Ovary (tissue), 3 donors: ENCODE results near the gene SUGP1.

Source experiments
- POLR2A ChIP-seq: fragments of 450-650 bp; IDR thresholded peaks from one replicate; pipeline ENCODE4 v1.6.1; 2017; ENCODE audit warnings: antibody characterized with exemption, mild to moderate bottlenecking, moderate library complexity
- TF ChIP-seq, protein P1 (sequence below), 3 donors: fragments of 450-650 bp in 2 of 3; fragments of 200-600 bp in 1 of 3; IDR thresholded peaks; one replicate each; pipeline versions ENCODE4 v1.5.1 to v1.8.0; 2016 to 2022; ENCODE audit warnings: antibody characterized with exemption in 3 of 3, mild to moderate bottlenecking in 1 of 3
- donor health status: DM: no; HTN: no; CAD: no.

DNA sequence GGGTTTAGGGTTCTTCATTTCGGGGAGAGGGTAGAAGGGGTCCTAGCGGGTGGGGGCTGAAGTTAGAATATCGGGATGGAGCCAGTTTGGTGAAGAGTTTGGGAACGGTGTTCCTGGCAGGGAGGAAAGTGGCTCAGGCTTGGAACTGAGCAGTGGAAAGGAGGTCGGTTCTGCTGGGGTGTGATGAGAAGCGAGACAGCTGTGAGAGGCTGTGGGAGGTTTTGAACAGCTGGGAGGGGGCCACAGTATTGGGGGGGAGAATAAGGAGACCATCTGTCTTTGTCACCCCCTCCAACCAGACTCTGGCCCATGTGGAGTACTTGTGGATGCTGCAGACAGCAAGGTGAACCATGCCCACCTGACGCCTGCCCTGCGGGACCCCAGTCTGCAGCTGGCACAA is 46.2 kb downstream of the SUGP1 start:
- TF ChIP-seq, protein P1, sequence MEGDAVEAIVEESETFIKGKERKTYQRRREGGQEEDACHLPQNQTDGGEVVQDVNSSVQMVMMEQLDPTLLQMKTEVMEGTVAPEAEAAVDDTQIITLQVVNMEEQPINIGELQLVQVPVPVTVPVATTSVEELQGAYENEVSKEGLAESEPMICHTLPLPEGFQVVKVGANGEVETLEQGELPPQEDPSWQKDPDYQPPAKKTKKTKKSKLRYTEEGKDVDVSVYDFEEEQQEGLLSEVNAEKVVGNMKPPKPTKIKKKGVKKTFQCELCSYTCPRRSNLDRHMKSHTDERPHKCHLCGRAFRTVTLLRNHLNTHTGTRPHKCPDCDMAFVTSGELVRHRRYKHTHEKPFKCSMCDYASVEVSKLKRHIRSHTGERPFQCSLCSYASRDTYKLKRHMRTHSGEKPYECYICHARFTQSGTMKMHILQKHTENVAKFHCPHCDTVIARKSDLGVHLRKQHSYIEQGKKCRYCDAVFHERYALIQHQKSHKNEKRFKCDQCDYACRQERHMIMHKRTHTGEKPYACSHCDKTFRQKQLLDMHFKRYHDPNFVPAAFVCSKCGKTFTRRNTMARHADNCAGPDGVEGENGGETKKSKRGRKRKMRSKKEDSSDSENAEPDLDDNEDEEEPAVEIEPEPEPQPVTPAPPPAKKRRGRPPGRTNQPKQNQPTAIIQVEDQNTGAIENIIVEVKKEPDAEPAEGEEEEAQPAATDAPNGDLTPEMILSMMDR (IDR thresholded peaks at IDR 0.05): no peak
- no peak for TF ChIP-seq POLR2A
